NCI-H1092 treated with DMSO at 0.1 percent for 48 hours (cell line): ENCODE results near the gene RAET1G.
"Not testable (repeated sequence)": the region's sequence is repeated elsewhere in the genome, so short reads cannot be mapped to it uniquely, and the experiment has no call there.

ENCODE experiments used
- DNase-seq: peaks from one replicate; lab custom pipeline; 2025; lab: John Stamatoyannopoulos, UW

Gene RAET1G

GRCh38 chr6:149913540-149914240 lies 9.2 kb downstream of the RAET1G start:
- no peak for DNase-seq

- DNase-seq: no peak
Observed at GRCh38 chr6:149913085-149913484, 9.8 kb downstream of the RAET1G start.

GRCh38 chr6:149912680-149913079 lies 10.2 kb downstream of the RAET1G start:
- not testable (repeated sequence) for DNase-seq

- no peak for DNase-seq
Observed at GRCh38 chr6:149910721-149911151, 12.2 kb downstream of the RAET1G start.

GRCh38 chr6:149909701-149910470 lies 13.0 kb downstream of the RAET1G start:
- no peak for DNase-seq

- not testable (repeated sequence) for DNase-seq
Observed at GRCh38 chr6:149908480-149908879, 14.4 kb downstream of the RAET1G start.

GRCh38 chr6:149907317-149907716 lies 15.6 kb downstream of the RAET1G start:
- DNase-seq: no peak

GRCh38 chr6:149906405-149906804 lies 16.5 kb downstream of the RAET1G start:
- DNase-seq: no peak

GRCh38 chr6:149905911-149906371 lies 17.0 kb downstream of the RAET1G start:
- DNase-seq: no peak

GRCh38 chr6:149905371-149905910 lies 17.5 kb downstream of the RAET1G start:
- DNase-seq: no peak

- no peak for DNase-seq
Observed at GRCh38 chr6:149904661-149905370, 18.1 kb downstream of the RAET1G start.

- DNase-seq: peak; percentile 37
Observed at GRCh38 chr6:149903938-149904611, 18.8 kb downstream of the RAET1G start.

- DNase-seq: no peak
Observed at GRCh38 chr6:149901444-149902140, 21.3 kb downstream of the RAET1G start.

GRCh38 chr6:149900620-149901443 lies 22.1 kb downstream of the RAET1G start:
- DNase-seq: no peak

- no peak for DNase-seq
Observed at GRCh38 chr6:149899926-149900619, 22.8 kb downstream of the RAET1G start.

- DNase-seq: no peak
Observed at GRCh38 chr6:149899486-149899885, 23.4 kb downstream of the RAET1G start.

GRCh38 chr6:149898966-149899365 lies 24.0 kb downstream of the RAET1G start:
- no peak for DNase-seq

- no peak for DNase-seq
Observed at GRCh38 chr6:149897855-149898744, 24.8 kb downstream of the RAET1G start, which contains the start of gene RAET1E. Gene RAET1E, minus strand, starts transcription at chr6:149898113. Its CDS starts 7,212 bp downstream, at chr6:149890901.
